NCI-H69 (cell line): Measurements from ENCODE around the gene ACSM4.

Experiments
- DNase-seq: peaks from one replicate; lab custom pipeline; 2025; lab: John Stamatoyannopoulos, UW

Gene ACSM4

GRCh38 chr12:7339675-7340074, 35.8 kb downstream of the ACSM4 start:
- no peak for DNase-seq

- DNase-seq, result no peak
These were observed 41.1 kb downstream of the ACSM4 start for GRCh38 chr12:7344833-7345606.

- DNase-seq, result peak; percentile 10
These were observed 42.8 kb downstream of the ACSM4 start for GRCh38 chr12:7346551-7347225.

GRCh38 chr12:7349418-7349817, 45.5 kb downstream of the ACSM4 start:
- peak; percentile 6 for DNase-seq

GRCh38 chr12:7351177-7351576, 47.3 kb downstream of the ACSM4 start:
- DNase-seq, result no peak

GRCh38 chr12:7352661-7353060, 48.8 kb downstream of the ACSM4 start:
- DNase-seq, result no peak

- no peak for DNase-seq
These were observed 50.7 kb downstream of the ACSM4 start for GRCh38 chr12:7354529-7354928.

- no peak for DNase-seq
These were observed 57.4 kb downstream of the ACSM4 start for GRCh38 chr12:7361265-7361664.

- DNase-seq, result no peak
These were observed 58.9 kb downstream of the ACSM4 start for GRCh38 chr12:7362734-7363133.

GRCh38 chr12:7369274-7369729, 65.4 kb downstream of the ACSM4 start:
- peak; percentile 62 for DNase-seq

GRCh38 chr12:7373226-7373625, 69.4 kb downstream of the ACSM4 start:
- DNase-seq, result no peak

- DNase-seq, result peak; percentile 9
These were observed 70.7 kb downstream of the ACSM4 start for GRCh38 chr12:7374423-7375144.

GRCh38 chr12:7375145-7375543, 71.3 kb downstream of the ACSM4 start:
- no peak for DNase-seq

GRCh38 chr12:7376196-7376595, 72.3 kb downstream of the ACSM4 start:
- no peak for DNase-seq
